ENCODE measurements around the gene HPD.

The HPD gene

GRCh38 chr12:121811434-121812319, 47.0 kb downstream of the HPD start:
- peak in 1 of 2 donors; percentile 63 for DNase-seq (ENCODE audit: low read depth in 1 of 2, low spot score in 1 of 2)

- DNase-seq (ENCODE audit: low read depth in 1 of 2, low spot score in 1 of 2), result no peak
Measured at GRCh38 chr12:121810833-121811433, 47.7 kb downstream of the HPD start.

- DNase-seq (ENCODE audit: low read depth in 1 of 2, low spot score in 1 of 2), result no peak
Measured at GRCh38 chr12:121810234-121810817, 48.3 kb downstream of the HPD start.

GRCh38 chr12:121809712-121810116, 48.9 kb downstream of the HPD start:
- no peak for DNase-seq (ENCODE audit: low read depth in 1 of 2, low spot score in 1 of 2)

- no peak for DNase-seq (ENCODE audit: low read depth in 1 of 2, low spot score in 1 of 2)
Measured at GRCh38 chr12:121808623-121809022, 50.0 kb downstream of the HPD start.

- no peak for DNase-seq (ENCODE audit: low read depth in 1 of 2, low spot score in 1 of 2)
Measured at GRCh38 chr12:121807642-121808347, 50.9 kb downstream of the HPD start.

GRCh38 chr12:121806546-121807423, 51.9 kb downstream of the HPD start:
- DNase-seq (ENCODE audit: low read depth in 1 of 2, low spot score in 1 of 2), result no peak

GRCh38 chr12:121806009-121806545, 52.6 kb downstream of the HPD start:
- DNase-seq (ENCODE audit: low read depth in 1 of 2, low spot score in 1 of 2), result no peak

- no peak for DNase-seq (ENCODE audit: low read depth in 1 of 2, low spot score in 1 of 2)
Measured at GRCh38 chr12:121805171-121806008, 53.3 kb downstream of the HPD start.

GRCh38 chr12:121804417-121805111, 54.1 kb downstream of the HPD start:
- DNase-seq (ENCODE audit: low read depth in 1 of 2, low spot score in 1 of 2), result no peak

- DNase-seq (ENCODE audit: low read depth in 1 of 2, low spot score in 1 of 2), result no peak
Measured at GRCh38 chr12:121803861-121804416, 54.7 kb downstream of the HPD start, which contains the start of gene SETD1B. SETD1B (plus strand) TSS chr12:121804009; CDS start chr12:121804738, 729 bp downstream.

GRCh38 chr12:121802843-121803698, 55.6 kb downstream of the HPD start:
- peak; percentile 76 to 84 for DNase-seq (ENCODE audit: low read depth in 1 of 2, low spot score in 1 of 2)

GRCh38 chr12:121802485-121802842, 56.2 kb downstream of the HPD start:
- DNase-seq (ENCODE audit: low read depth in 1 of 2, low spot score in 1 of 2), result no peak

GRCh38 chr12:121801595-121802484, 56.8 kb downstream of the HPD start:
- no peak for DNase-seq (ENCODE audit: low read depth in 1 of 2, low spot score in 1 of 2)

GRCh38 chr12:121800694-121801594, 57.7 kb downstream of the HPD start:
- DNase-seq (ENCODE audit: low read depth in 1 of 2, low spot score in 1 of 2), result peak in 1 of 2 donors; percentile 56
